ENCODE data around the gene CYP4F22. TPM values are rescaled to one million over a fixed set of nuclear protein-coding genes. Genes with fewer than 3 reads are reported as not detected.

Gene CYP4F22
- total RNA-seq, 1 experiment from 2014 or later = not detected

DNA sequence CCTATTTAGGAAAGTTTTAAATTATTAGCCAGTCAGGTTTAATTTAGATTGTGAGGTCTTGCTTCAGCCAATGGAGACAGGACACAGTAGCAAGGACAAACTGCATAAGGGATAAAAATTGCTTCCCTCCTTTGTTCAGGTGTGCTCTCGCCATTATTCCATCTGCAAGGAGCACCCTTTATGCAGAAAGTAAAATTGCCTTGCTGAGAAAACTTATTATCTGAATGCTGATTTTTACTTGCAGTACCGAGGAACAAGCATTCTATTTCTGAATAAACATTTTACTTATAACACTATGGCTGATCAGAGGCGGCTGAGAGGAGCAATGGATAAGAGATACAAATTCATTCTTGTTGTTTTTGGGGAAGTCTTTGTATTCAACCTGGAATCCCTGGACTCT, 8.0 kb downstream of the CYP4F22 start:
- no peak for DNase-seq
- Histone ChIP-seq H2BK12ac (ENCODE audit: insufficient read length, low read depth, low read length) (no peak overlapping the region), H4K91ac (ENCODE audit: insufficient read length, low read depth, low read length) (no peak overlapping the region), H2BK15ac (ENCODE audit: low read depth, low read length) (no peak overlapping the region), H3T11ph (ENCODE audit: low read length) (no peak overlapping the region), H2AK5ac (ENCODE audit: insufficient read length, low read length) (no peak overlapping the region), H2BK20ac (ENCODE audit: low read depth, low read length, poor library complexity, severe bottlenecking) (no peak overlapping the region), H3K56ac (ENCODE audit: insufficient read length, low read depth, low read length) (no peak overlapping the region), H2BK120ac (ENCODE audit: low read depth, low read length, poor library complexity, severe bottlenecking) (no peak overlapping the region), H4K5ac (ENCODE audit: insufficient read length, low read depth, low read length) (no peak overlapping the region), H2AFZ (ENCODE audit: low read length) (no peak overlapping the region), H3K4me1 (ENCODE audit: insufficient read depth, low read length) (no peaks in the 10 kb centered on the region), H3K27ac (ENCODE audit: insufficient read length, low read depth, low read length) (no peak overlapping the region), H3K4ac (ENCODE audit: low read depth, low read length) (no peak overlapping the region), H2BK5ac (ENCODE audit: insufficient read length, low read length) (no peak overlapping the region), H3K79me1 (ENCODE audit: insufficient read depth, low read depth, low read length, poor library complexity, severe bottlenecking) (no peaks in the 10 kb centered on the region), H3K18ac (ENCODE audit: insufficient read length, low read depth, low read length) (no peak overlapping the region), H4K20me1 (ENCODE audit: control insufficient read depth, insufficient read depth, insufficient read length) (no peaks in the 10 kb centered on the region), H3K9me3 (ENCODE audit: control insufficient read depth, low read depth, low read length) (peaks cover 69% of the 10 kb centered on the region), H3K14ac (ENCODE audit: insufficient read depth, low read length) (no peak overlapping the region), H3K23ac (ENCODE audit: insufficient read length, low read depth, low read length) (no peak overlapping the region), H3K79me2 (ENCODE audit: insufficient read depth, low read length) (no peaks in the 10 kb centered on the region), H3K23me2 (ENCODE audit: insufficient read length, low read depth, low read length, poor library complexity, severe bottlenecking) (no peaks in the 10 kb centered on the region), H3K9ac (ENCODE audit: extremely low read depth, insufficient read length, low read length) (no peak overlapping the region), H3K4me2 (ENCODE audit: insufficient read depth, insufficient read length, low read length) (no peak overlapping the region), H3K27me3 (ENCODE audit: insufficient read depth, low read length) (no peaks in the 10 kb centered on the region), H4K8ac (replicated peaks; ENCODE audit: insufficient read length, low read depth, low read length) (no peak overlapping the region)
- no peak overlapping the region for H3K27ac Mint-ChIP-seq
- peaks cover 7 to 26% (median 13%) of the 10 kb centered on the region in 3 experiments; a peak in 6 of 7 replicates for H3K36me3 Mint-ChIP-seq (ENCODE audit: insufficient read depth in 1 of 3, low read depth in 3 of 3)
- H3K4me1 Mint-ChIP-seq = no peaks in the 10 kb centered on the region
- TF ChIP-seq, protein P1, sequence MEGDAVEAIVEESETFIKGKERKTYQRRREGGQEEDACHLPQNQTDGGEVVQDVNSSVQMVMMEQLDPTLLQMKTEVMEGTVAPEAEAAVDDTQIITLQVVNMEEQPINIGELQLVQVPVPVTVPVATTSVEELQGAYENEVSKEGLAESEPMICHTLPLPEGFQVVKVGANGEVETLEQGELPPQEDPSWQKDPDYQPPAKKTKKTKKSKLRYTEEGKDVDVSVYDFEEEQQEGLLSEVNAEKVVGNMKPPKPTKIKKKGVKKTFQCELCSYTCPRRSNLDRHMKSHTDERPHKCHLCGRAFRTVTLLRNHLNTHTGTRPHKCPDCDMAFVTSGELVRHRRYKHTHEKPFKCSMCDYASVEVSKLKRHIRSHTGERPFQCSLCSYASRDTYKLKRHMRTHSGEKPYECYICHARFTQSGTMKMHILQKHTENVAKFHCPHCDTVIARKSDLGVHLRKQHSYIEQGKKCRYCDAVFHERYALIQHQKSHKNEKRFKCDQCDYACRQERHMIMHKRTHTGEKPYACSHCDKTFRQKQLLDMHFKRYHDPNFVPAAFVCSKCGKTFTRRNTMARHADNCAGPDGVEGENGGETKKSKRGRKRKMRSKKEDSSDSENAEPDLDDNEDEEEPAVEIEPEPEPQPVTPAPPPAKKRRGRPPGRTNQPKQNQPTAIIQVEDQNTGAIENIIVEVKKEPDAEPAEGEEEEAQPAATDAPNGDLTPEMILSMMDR (conservative IDR thresholded peaks at IDR 0.05) = no peak
- peaks cover 9% of the 10 kb centered on the region for H3K27me3 Mint-ChIP-seq (ENCODE audit: low read depth)
- H3K9me3 Mint-ChIP-seq = peaks cover 52 to 91% of the 10 kb centered on the region in 2 experiments
- whole genome bisulfite sequencing (ENCODE audit: extremely low coverage, insufficient read length, low lambda C conversion rate) = no CpG with 5 or more reads among the region's 3 CpGs
- no peak overlapping the region for H3K4me3 Mint-ChIP-seq
